Astrocyte (in vitro differentiated cells and primary cell): ENCODE data around the gene ST14. TPM values are rescaled to one million over a fixed set of nuclear protein-coding genes. Genes with fewer than 3 reads are reported as not detected.

Source experiments
- DNase-seq: peaks from one replicate; pipeline ENCODE4 v3.0.0-alpha.2; 2010; ENCODE audit warnings: low read depth
- FAIRE-seq: peaks from 2 replicates; lab custom pipeline; 2011; peaks lifted over from hg19 to GRCh38; lab: Jason Lieb, UNC
- H2AFZ ChIP-seq: 2 replicates; pipeline ENCODE4 v1.6.0; 2012; ENCODE audit warnings: low read depth, low read length, inconsistent platforms
- H3K27ac ChIP-seq: 2 replicates; pipeline ENCODE4 v1.5.1; 2011; ENCODE audit warnings: low read depth, low read length, inconsistent platforms
- H3K27me3 ChIP-seq: 2 replicates; pipeline ENCODE4 v1.6.0; 2011; ENCODE audit warnings: low read length, inconsistent platforms; ENCODE audit not compliant: insufficient read depth
- H3K36me3 ChIP-seq: 2 replicates; pipeline ENCODE4 v1.5.1; 2011; ENCODE audit warnings: low read length, inconsistent platforms; ENCODE audit not compliant: insufficient read depth
- H3K4me1 ChIP-seq: 2 replicates; pipeline ENCODE4 v1.5.1; 2011; ENCODE audit warnings: low read length, inconsistent platforms; ENCODE audit not compliant: insufficient read depth
- H3K4me2 ChIP-seq: 2 replicates; pipeline ENCODE4 v1.6.0; 2012; ENCODE audit warnings: low read length, inconsistent platforms
- H3K4me3 ChIP-seq: 2 replicates; pipeline ENCODE4 v1.5.1; 2011; ENCODE audit warnings: low read depth, mild to moderate bottlenecking, low read length, inconsistent platforms; ENCODE audit not compliant: insufficient read depth
- H3K79me2 ChIP-seq: 2 replicates; pipeline ENCODE4 v1.6.0; 2012; ENCODE audit warnings: mild to moderate bottlenecking, low read length, inconsistent platforms; ENCODE audit not compliant: insufficient read depth
- H3K9ac ChIP-seq: 2 replicates; pipeline ENCODE4 v1.6.0; 2012; ENCODE audit warnings: mild to moderate bottlenecking, low read length, inconsistent platforms
- H3K9me3 ChIP-seq: 2 replicates; pipeline ENCODE4 v1.5.1; 2012; ENCODE audit warnings: low read depth, mild to moderate bottlenecking, low read length, inconsistent platforms; ENCODE audit not compliant: insufficient read depth
- H4K20me1 ChIP-seq: 2 replicates; pipeline ENCODE4 v1.6.0; 2012; ENCODE audit warnings: low read length, inconsistent platforms; ENCODE audit not compliant: insufficient read depth
- H3K27ac Mint-ChIP-seq: one replicate; pipeline ENCODE4 v1.8.0; 2021; ENCODE audit warnings: mild to moderate bottlenecking, mixed read lengths; ENCODE audit not compliant: unreplicated experiment
- H3K27me3 Mint-ChIP-seq: one replicate; pipeline ENCODE4 v1.8.0; 2021; ENCODE audit warnings: low read depth, mixed read lengths; ENCODE audit not compliant: unreplicated experiment
- H3K36me3 Mint-ChIP-seq: one replicate; pipeline ENCODE4 v1.8.0; 2021; ENCODE audit warnings: low read depth, mixed read lengths; ENCODE audit not compliant: unreplicated experiment
- H3K4me1 Mint-ChIP-seq: one replicate; pipeline ENCODE4 v1.8.0; 2021; ENCODE audit warnings: low read depth, mixed read lengths; ENCODE audit not compliant: unreplicated experiment
- H3K4me3 Mint-ChIP-seq: one replicate; pipeline ENCODE4 v1.8.0; 2021; ENCODE audit warnings: mild to moderate bottlenecking, moderate library complexity, mixed read lengths; ENCODE audit not compliant: unreplicated experiment
- H3K9me3 Mint-ChIP-seq: one replicate; pipeline ENCODE4 v1.8.0; 2021; ENCODE audit warnings: mild to moderate bottlenecking, mixed read lengths; ENCODE audit not compliant: unreplicated experiment
- EZH2 ChIP-seq: IDR thresholded peaks from 2 replicates; pipeline ENCODE4 v1.6.1; 2012; ENCODE audit warnings: mild to moderate bottlenecking, low read length, inconsistent platforms; ENCODE audit not compliant: insufficient read depth
- total RNA-seq: library from RNA; stranded (reverse); gene quantifications from 2 replicates; pipeline ENCODE4 v1.2.1, GENCODE V29; 2021
- TF ChIP-seq, protein P1 (sequence below): IDR thresholded peaks from 2 replicates; pipeline ENCODE4 v1.5.1; 2011; ENCODE audit warnings: low read depth, mild to moderate bottlenecking, inconsistent platforms, low read length, moderate library complexity; ENCODE audit not compliant: insufficient read depth

Gene ST14
- total RNA-seq, 1 donor from 2014 or later: 4.2 TPM

DNA sequence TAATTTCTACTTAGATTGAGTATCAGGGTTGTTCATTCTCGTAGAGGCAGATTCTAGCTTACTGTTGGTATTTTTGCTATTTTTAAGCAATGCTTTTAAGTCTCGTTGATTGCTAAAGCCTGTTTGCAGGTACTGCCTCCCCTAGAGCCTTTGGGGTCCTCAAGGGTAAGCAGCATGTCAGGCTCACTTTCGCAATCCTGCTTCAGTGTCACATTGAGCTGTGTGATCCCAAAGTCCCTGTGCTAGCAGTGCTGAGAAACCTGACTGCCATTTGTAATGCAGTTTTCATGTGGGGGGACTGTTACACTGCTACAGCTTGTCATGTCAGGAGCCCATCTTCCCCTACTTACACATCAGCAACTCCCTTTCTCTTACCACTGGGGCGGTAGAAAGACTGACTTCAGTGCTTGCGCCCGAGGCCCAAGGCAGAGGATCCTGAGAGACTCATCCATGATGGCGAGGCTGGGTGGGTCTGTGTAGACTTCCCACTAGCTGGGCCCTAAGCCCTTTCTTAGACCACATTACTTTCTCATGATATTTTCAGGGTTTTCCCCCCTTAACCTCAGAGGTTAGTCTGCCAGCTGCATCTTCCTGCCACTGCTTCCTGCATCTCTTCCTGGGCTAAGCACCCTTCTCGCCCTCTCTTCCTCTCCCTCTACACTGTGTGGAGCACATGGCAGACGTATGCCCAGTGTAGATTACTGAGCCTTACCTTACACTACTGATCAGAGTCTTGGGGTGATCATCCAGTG is 40.8 kb upstream of the ST14 start:
- TF ChIP-seq EZH2: no peak
- TF ChIP-seq, protein P1, sequence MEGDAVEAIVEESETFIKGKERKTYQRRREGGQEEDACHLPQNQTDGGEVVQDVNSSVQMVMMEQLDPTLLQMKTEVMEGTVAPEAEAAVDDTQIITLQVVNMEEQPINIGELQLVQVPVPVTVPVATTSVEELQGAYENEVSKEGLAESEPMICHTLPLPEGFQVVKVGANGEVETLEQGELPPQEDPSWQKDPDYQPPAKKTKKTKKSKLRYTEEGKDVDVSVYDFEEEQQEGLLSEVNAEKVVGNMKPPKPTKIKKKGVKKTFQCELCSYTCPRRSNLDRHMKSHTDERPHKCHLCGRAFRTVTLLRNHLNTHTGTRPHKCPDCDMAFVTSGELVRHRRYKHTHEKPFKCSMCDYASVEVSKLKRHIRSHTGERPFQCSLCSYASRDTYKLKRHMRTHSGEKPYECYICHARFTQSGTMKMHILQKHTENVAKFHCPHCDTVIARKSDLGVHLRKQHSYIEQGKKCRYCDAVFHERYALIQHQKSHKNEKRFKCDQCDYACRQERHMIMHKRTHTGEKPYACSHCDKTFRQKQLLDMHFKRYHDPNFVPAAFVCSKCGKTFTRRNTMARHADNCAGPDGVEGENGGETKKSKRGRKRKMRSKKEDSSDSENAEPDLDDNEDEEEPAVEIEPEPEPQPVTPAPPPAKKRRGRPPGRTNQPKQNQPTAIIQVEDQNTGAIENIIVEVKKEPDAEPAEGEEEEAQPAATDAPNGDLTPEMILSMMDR: no peak
- H3K4me3 Mint-ChIP-seq: no peak overlapping the region
- Histone ChIP-seq H3K27me3 (peaks cover 5% of the 10 kb centered on the region), H4K20me1 (peaks cover 53% of the 10 kb centered on the region), H3K27ac (no peak overlapping the region), H3K36me3 (peaks cover 3% of the 10 kb centered on the region), H3K4me1 (peaks cover 21% of the 10 kb centered on the region), H3K4me2 (no peak overlapping the region), H3K4me3 (no peak overlapping the region), H3K9me3 (no peaks in the 10 kb centered on the region), H2AFZ (no peak overlapping the region), H3K9ac (no peak overlapping the region), H3K79me2 (peaks cover 8% of the 10 kb centered on the region)
- peaks cover 2% of the 10 kb centered on the region for H3K9me3 Mint-ChIP-seq
- DNase-seq: no peak
- no peak overlapping the region for H3K27ac Mint-ChIP-seq
- H3K27me3 Mint-ChIP-seq: no peaks in the 10 kb centered on the region
- H3K36me3 Mint-ChIP-seq: peaks cover 23% of the 10 kb centered on the region
- peaks cover 37% of the 10 kb centered on the region for H3K4me1 Mint-ChIP-seq
- no peak for FAIRE-seq

DNA sequence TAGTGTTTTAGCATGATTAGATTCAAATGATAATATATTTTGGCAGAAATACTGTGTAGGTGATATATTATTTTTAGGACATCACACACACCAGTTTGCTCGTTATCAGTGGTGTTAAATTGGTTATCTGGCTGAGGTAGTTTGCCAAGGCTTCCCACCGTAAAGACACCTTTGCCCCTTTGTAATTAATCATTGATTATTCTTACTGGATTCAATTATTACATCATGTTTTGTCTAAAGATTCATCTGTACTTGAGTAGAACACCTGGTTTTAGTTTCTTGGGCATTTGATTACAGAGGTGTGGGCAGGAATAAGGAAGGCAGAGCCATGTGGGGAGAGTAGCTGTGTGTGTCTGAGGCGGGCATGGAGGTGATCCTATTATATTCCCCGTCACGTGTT is 39.5 kb upstream of the ST14 start:
- Histone ChIP-seq H3K36me3 (peaks cover 3% of the 10 kb centered on the region), H2AFZ (no peak overlapping the region), H3K27ac (no peak overlapping the region), H3K4me1 (peaks cover 32% of the 10 kb centered on the region), H3K9ac (no peak overlapping the region), H3K9me3 (no peaks in the 10 kb centered on the region), H3K27me3 (peaks cover 5% of the 10 kb centered on the region), H3K4me2 (no peak overlapping the region), H3K4me3 (no peak overlapping the region), H3K79me2 (peaks cover 8% of the 10 kb centered on the region), H4K20me1 (peaks cover 52% of the 10 kb centered on the region)
- DNase-seq: no peak
- Mint-ChIP-seq H3K9me3 (peaks cover 2% of the 10 kb centered on the region), H3K4me3 (no peak overlapping the region), H3K27ac (no peak overlapping the region), H3K36me3 (peaks cover 26% of the 10 kb centered on the region), H3K4me1 (peaks cover 41% of the 10 kb centered on the region), H3K27me3 (no peaks in the 10 kb centered on the region)
- TF ChIP-seq, protein P1: no peak
- no peak for TF ChIP-seq EZH2
- FAIRE-seq: no peak

DNA sequence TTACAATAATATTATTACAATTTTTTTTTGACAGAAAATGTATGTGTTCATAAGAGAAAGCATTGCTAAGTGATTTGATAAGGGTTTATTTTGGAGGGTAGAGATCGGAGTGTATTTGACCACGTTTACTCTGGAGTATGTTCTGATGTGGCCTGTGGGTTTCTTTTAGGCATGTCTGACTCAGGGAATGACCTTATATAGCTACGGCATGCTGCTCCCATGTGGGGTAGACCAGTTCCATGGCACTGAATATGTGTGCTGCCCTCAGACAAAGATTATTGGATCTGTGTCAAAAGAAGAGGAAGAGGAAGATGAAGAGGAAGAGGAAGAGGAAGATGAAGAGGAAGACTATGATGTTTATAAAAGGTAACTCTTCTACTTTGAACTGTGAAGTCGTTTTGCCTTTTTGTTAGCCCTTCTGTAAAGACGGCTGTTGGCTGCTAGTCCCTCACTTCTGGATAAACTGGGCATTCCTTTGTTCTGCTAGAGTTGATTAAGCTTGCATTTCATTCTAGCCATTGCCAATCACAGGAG is 38.1 kb upstream of the ST14 start:
- H3K4me3 Mint-ChIP-seq: peak overlapping the region; percentile 2
- FAIRE-seq (peak; percentile 80), DNase-seq (peak; percentile 84)
- no peaks in the 10 kb centered on the region for H3K27me3 Mint-ChIP-seq
- H4K20me1 ChIP-seq: peaks cover 56% of the 10 kb centered on the region
- H3K9me3 Mint-ChIP-seq: peaks cover 2% of the 10 kb centered on the region
- TF ChIP-seq, protein P1: no peak
- TF ChIP-seq EZH2: no peak
- H3K36me3 Mint-ChIP-seq: peaks cover 26% of the 10 kb centered on the region
- H3K79me2 ChIP-seq: peaks cover 8% of the 10 kb centered on the region
- H3K27me3 ChIP-seq: peaks cover 5% of the 10 kb centered on the region
- no peak overlapping the region for H2AFZ ChIP-seq
- no peak overlapping the region for H3K4me3 ChIP-seq
- peak overlapping the region; percentile 5 for H3K27ac Mint-ChIP-seq
- peaks cover 3% of the 10 kb centered on the region for H3K36me3 ChIP-seq
- no peak overlapping the region for H3K9ac ChIP-seq
- peaks cover 39% of the 10 kb centered on the region for H3K4me1 Mint-ChIP-seq
- peak overlapping the region; percentile 28 for H3K4me2 ChIP-seq
- H3K4me1 ChIP-seq: peaks cover 32% of the 10 kb centered on the region
- H3K27ac ChIP-seq: no peak overlapping the region
- H3K9me3 ChIP-seq: no peaks in the 10 kb centered on the region
